OCI-LY3 (cell line): ENCODE results near the gene TCF20.

Source experiments
- CTCF ChIP-seq: fragments of 200-600, 300-600 bp; sonication (generic); IDR thresholded peaks from 2 replicates; pipeline ENCODE4 v1.5.1; 2014; ENCODE audit warnings: antibody characterized with exemption, low read length, low read depth
- EZH2phosphoT487 ChIP-seq: fragments of 200-600 bp; shearing (Covaris generic); IDR thresholded peaks from 2 replicates; pipeline ENCODE4 v1.6.1; 2018; ENCODE audit warnings: antibody characterized with exemption, mixed run types, low read depth

DNA sequence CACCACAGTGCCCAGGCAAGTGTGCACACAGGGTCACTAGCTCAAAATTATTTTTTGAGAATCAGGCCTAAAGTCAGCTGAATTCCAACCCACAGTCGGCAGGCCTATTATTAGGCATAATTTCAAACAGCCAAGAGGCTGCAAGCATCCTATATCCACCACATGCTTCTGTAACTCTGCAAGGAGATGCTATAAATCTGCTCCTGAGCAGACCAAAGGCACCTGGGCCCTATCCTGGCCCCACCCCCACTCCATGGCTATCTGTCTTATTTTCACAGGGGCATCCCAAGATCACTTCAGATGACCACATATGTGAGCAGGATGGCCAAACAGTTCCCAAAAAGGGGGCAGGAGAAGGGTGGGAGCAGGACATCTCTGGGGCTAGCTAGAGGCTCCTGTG is 44.6 kb downstream of the TCF20 start:
- no peak for TF ChIP-seq CTCF
- TF ChIP-seq EZH2phosphoT487, result no peak
